KOPT-K1 (cell line): Measurements from ENCODE around the gene OR52A5.

Source experiments
- H3K27ac ChIP-seq: fragments of 200-600 bp; sonication (generic); 2 replicates; pipeline ENCODE4 v1.5.1; 2016; ENCODE audit warnings: antibody characterized with exemption, mild to moderate bottlenecking, low read depth, low read length; ENCODE audit not compliant: poor library complexity, severe bottlenecking
- H3K36me3 ChIP-seq: fragments of 200-600 bp; sonication (generic); 2 replicates; pipeline ENCODE4 v1.5.1; 2017; ENCODE audit warnings: antibody characterized with exemption, mild to moderate bottlenecking, low read length, moderate library complexity; ENCODE audit not compliant: insufficient read depth
- H3K9me3 ChIP-seq: fragments of 200-600 bp; sonication (generic); 2 replicates; pipeline ENCODE4 v1.5.1; 2017; ENCODE audit warnings: antibody characterized with exemption, low read length, mild to moderate bottlenecking; ENCODE audit not compliant: insufficient read depth, poor library complexity, severe bottlenecking

OR52A5 gene

DNA sequence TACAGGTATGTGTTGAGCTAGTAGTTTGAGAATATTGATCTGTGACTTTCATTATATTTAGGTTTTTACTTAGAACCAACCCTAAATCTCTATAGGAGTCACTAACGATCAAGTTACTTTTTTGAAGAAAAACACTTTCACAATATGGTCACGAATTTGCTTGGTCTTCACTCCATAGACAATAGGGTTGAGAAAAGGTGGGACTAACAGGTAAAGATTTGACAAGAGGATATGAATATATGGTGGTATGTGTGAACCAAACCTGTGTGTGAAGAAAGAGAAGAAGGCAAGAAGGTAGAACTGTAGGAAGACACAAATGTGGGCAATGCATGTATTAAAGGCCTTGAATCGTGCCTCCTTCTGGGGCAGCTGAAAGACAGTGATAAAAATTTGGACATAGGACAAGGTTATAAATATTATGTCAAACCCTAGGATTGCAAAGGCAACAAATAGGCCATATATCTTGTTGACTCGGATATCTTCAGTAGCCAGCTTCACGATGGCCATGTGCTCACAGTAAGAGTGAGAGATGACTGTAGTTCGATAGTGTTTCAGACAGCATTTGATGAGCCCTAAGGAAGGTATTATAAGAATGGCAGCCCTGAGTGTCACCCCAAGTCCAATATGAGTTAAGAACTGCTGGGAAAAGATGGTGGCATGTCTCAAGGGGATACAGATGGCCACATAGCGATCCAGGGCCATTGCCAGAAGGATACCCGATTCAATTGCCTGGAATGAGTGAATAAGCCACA, 6.4 kb downstream of the OR52A5 start:
- Histone ChIP-seq H3K27ac (no peak overlapping the region), H3K36me3 (no peaks in the 10 kb centered on the region), H3K9me3 (no peaks in the 10 kb centered on the region)

DNA sequence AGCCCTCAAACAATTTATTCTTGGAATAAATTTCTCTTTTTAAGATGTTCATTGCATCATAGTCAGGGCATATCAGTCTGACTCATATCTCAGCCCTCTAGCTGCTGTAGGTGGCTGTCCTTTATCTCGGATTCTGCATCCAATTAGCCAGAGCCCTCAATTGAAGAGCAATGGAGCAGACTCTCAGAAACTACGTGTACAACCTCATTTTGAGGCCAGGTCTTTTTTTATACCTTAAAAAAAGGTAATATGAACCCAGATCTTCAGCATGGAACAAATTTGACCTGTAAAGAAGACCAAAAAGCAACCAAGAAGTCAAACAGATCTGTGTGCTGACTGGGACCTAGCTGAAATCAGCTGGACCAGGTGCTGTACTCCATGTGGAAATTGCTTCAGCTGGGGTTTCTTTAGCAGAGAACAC, 8.7 kb downstream of the OR52A5 start:
- Histone ChIP-seq H3K36me3 (no peaks in the 10 kb centered on the region), H3K9me3 (no peaks in the 10 kb centered on the region), H3K27ac (no peak overlapping the region)

DNA sequence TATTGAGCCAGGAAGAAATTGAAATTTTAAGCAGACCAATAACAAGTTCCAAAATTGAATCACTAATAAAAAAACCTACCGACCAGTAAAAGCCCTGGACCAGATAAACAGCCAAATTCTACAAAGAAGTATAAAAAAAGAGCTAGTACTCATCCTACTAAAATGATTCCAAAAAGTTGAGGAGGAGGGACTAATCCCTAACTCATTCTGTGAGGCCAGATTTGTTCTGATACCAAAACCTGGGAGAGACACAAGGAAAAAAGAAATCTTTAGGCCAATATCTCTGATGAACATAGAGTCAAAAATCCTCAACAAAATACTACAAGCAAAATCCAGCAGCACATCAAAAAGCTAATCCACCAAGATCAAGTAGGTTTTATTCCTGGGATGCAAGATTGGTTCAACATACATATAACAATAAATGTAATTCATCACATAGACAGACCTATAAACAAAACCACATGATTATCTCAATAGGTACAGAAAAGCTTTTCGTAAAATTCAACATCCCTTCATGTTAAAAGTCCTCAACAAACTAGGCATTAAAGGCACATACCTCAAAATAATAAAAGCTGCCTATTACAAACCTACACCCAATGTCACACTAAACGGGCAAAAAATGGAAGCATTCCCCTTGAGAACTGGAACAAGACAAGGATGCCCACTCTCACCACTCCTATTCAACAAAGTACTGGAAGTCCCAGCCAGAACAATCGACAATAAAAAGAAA, 13.1 kb downstream of the OR52A5 start:
- Histone ChIP-seq H3K27ac (no peak overlapping the region), H3K36me3 (no peaks in the 10 kb centered on the region), H3K9me3 (no peaks in the 10 kb centered on the region)

DNA sequence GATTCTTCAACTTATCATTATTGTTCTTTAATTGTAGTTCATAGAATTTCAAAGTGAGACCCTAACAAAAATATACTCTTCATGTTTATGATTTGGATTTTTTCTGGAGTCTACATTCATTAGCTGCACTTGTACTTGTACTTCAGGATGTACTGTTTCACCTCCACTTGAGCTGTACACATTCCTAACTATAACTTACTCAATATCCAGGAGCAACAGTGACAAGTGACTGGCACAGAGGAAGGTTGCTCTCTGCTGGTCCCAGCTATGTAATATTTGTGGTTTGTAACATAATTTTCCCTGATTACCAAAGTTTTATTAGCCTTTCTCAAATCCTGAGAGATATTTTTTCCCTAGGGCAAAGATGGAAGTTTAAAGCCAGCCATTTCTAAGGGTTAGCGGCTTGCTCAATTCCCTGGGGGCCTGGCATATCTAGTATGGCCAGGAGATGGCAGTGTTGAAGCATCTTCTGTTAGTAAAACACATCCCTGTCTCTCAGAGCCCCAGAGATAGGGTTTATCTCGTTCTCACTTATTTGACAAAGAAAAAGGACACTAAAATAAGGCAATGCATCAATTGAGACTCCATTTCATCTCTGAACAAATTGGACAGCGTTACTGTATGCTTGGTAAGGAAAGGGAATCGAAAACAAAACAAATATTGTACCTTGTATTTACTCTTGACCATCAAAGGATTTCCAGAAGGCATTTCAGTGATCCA, 14.2 kb downstream of the OR52A5 start:
- Histone ChIP-seq H3K27ac (no peak overlapping the region), H3K9me3 (no peaks in the 10 kb centered on the region), H3K36me3 (no peaks in the 10 kb centered on the region)

DNA sequence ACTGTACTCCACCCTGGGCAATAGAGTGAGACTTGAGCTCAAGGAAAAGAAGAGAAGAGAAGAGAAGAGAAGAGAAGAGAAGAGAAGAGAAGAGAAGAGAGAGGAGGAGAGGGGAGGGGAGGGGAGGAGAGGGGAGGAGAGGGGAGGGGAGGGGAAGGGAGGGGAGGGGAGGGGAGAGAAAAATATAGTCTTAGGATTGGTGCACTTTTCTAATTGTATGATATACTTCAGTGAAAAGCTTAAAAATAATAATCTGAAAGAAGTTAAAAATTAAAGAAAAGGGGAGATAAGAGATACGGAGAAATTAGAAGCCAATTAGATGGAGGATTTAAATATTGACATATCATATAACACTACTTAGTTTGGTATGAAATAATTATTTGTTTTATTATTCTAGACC, 19.3 kb downstream of the OR52A5 start:
- H3K9me3 ChIP-seq: no peaks in the 10 kb centered on the region
- no peak overlapping the region for H3K27ac ChIP-seq
- no peaks in the 10 kb centered on the region for H3K36me3 ChIP-seq

DNA sequence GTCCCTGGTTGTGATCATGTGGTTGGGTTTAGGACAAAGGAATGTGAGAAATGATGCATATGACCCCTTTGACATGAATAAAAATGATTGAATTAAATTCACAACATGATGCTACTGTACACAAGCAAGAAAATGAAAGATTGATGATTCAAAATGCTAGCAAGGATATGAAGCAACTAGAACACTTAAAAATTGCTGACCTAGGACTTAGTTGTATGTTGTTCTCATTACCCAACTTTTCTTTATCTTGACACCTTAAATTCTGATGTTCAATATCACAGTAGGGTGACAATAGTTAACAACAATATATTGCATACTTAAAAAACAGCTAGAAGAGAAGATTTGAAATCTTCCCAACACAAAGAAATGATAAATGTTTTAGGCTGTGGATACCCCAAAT, 20.6 kb downstream of the OR52A5 start:
- H3K9me3 ChIP-seq: no peaks in the 10 kb centered on the region
- H3K27ac ChIP-seq: no peak overlapping the region
- no peaks in the 10 kb centered on the region for H3K36me3 ChIP-seq

DNA sequence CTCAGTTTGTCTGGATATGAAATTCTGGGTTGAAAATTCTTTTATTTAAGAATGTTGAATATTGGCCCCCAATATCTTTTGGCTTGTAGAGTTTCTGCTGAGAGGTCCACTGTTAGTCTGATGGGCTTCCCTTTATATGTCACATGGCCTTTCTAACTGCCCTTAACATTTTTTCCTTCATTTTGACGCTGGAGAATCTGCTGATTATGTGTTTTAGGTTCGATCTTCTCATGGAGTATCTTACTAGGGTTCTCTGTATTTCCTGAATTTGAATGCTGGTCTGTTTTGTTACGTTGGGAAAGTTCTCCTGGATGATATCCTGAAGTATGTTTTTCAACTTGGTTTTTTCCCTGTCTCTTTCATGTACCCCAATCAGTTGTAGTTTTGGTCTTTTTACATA, 22.8 kb downstream of the OR52A5 start:
- H3K36me3 ChIP-seq: no peaks in the 10 kb centered on the region
- no peaks in the 10 kb centered on the region for H3K9me3 ChIP-seq
- no peak overlapping the region for H3K27ac ChIP-seq

DNA sequence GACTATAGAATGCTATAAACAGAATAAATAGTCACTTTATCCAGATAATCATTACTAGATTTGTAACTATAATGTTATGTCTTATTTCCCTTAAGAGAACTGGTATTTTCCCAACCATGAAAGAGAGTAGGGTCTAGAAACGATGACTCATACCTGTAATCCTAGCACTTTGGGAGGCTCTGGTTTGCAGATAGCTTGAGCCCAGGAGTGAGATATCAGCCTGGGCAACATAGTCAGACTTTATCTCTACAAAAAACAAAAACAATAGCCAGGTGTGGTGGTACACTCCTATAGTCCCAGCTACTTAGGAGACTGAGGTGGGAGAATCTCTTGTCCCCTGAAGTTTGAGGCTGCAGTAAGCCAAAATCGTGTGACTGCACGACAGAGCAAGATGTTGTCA, 30.9 kb downstream of the OR52A5 start:
- H3K36me3 ChIP-seq: no peaks in the 10 kb centered on the region
- H3K27ac ChIP-seq: no peak overlapping the region
- H3K9me3 ChIP-seq: no peaks in the 10 kb centered on the region

DNA sequence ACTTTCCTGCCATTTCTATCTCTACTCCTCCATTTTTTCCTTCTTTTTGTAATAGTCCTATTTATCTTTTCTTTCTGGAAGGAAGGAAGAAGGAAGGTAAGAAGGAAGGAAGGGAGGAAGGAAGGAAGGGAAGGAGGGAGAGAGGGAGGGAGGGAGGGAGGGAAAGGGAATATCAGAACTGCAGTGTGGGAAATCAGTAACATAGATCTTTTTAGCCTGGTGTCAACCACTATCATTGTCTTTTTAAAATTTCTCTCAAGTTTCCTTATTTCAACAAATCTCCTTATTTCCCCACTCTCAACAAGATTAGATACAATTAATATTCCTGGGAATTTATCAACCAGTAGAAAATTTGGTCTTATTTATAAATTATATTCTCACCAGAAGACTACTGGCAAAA, 35.1 kb downstream of the OR52A5 start:
- Histone ChIP-seq H3K36me3 (no peaks in the 10 kb centered on the region), H3K9me3 (no peaks in the 10 kb centered on the region), H3K27ac (no peak overlapping the region)

DNA sequence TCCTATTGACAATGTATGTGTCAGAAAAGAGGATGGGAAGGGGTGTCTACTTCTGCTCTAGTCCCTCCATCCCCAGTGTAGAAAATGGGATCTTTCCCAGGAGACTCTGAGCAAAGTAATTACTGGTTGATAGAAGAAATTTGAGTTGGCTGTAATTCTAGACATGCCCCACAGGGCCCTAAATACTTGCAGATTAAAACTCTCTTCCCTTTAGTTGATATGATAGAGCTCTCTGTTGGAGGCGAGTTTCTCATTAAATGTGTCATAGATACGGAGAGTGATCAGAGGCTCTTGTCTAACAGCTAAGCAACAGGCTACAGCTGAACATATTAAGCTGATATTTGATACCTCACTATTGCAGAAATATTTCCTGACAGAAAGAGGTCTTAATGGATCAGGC, 35.9 kb downstream of the OR52A5 start:
- Histone ChIP-seq H3K36me3 (no peaks in the 10 kb centered on the region), H3K9me3 (no peaks in the 10 kb centered on the region), H3K27ac (no peak overlapping the region)

DNA sequence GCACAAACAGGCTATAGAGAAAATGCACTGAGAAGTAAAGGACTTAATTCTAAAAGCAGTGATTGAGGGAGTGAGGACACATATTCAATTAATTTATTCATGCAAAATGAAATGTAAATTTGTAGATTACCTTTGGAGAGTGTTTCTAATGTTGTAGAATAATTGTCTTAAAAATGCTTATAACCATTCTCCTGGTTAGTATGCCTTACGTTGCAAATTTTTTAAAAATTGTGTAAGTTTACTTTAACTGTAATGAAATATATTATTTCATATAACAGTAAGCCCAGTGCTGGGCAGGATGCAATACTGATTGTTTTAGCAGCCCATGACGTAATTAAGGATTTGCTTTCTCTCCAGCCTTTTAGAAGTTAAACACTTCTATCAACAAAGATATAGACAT, 42.1 kb downstream of the OR52A5 start:
- Histone ChIP-seq H3K27ac (no peak overlapping the region), H3K36me3 (no peaks in the 10 kb centered on the region), H3K9me3 (no peaks in the 10 kb centered on the region)

DNA sequence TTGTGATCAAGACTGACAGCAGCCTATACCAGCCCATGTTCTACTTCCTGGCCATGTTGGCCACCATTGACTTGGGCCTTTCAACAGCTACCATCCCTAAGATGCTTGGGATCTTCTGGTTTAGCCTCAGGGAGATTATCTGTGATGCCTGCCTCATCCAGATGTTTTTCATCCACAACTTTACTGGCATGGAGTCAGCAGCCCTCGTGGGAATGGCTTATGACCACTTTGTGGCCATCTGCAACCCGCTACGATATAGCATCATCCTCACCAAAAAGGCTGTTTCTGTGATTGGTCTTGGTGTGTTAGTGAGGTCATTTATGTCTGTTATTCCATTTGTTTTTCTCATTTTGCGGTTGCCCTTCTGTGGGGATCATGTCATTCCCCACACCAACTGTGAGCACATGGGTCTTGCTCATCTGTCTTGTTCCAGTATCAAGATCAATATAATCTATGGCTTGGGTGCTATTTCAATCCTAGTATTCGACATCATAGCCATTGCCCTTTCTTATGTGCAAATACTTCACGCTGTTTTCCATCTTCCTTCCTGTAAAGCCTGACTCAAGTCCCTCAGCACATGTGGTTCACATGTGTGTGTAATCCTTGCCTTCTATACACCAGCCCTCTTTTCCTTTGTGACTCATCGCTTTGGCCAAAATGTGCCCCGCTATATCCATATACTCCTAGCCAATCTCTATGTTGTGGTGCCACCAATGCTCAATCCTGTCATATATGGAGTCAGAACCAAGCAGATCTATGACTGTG, 45.2 kb downstream of the OR52A5 start:
- H3K9me3 ChIP-seq: no peaks in the 10 kb centered on the region
- H3K36me3 ChIP-seq: no peaks in the 10 kb centered on the region
- no peak overlapping the region for H3K27ac ChIP-seq

DNA sequence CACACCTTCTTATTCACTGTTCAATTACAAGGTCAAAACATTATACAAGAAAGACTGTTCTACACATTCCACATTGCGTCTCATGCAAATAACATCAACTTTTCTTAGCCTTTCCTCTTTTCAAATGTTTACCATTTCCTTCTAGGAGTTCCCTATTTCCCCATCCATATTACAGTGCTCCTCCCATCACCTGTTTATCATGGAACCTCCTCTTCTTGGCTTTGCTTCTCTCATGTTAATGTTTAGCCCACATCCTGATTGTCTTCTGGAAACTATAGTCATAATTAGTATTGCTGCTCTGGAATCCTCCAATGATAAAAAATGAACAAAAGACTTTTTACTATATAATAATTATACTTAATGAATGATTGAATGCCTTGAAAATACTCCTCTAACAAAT, 47.5 kb downstream of the OR52A5 start:
- Histone ChIP-seq H3K9me3 (no peaks in the 10 kb centered on the region), H3K27ac (no peak overlapping the region), H3K36me3 (no peaks in the 10 kb centered on the region)

DNA sequence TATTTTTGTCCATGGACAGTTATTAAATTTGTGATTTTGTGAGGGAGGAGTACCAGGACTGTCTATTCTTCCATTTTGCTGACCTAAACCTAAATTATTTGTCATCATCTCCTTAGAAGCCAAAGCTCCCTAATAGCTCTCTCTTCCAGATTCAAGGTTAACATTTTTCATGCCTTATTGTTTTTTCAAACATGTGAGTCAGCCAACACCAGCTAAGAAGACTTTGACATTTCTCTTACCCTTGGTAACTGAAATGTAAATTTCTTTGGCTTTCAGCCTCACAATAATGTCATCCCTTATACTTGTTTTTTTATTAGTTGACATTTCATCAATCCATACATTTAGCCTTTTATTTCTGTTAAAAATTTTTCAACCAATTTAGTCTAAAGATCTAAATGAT, 49.6 kb downstream of the OR52A5 start:
- H3K27ac ChIP-seq: no peak overlapping the region
- no peaks in the 10 kb centered on the region for H3K9me3 ChIP-seq
- no peaks in the 10 kb centered on the region for H3K36me3 ChIP-seq

DNA sequence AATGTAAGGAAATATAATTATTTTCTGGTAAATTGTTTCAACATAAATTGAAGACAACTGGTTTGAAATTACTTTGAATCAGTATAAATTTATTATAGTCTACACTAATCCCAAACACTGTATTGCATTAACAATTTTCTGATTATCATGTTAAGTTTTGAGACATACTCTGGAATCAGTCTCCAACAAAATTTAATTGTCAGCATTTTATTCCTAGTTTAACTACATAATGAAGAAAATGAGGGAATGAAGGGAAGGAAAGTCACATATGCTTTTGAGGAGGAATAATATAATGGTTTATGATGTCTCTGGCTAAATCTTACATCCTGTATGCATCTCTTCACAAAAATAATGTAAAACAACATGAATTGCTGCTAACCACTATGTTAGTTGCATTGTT, 54.6 kb downstream of the OR52A5 start:
- Histone ChIP-seq H3K9me3 (no peaks in the 10 kb centered on the region), H3K27ac (no peak overlapping the region), H3K36me3 (no peaks in the 10 kb centered on the region)
